HepG2 (cell line): ENCODE data around the gene RAB2B. TPM values are rescaled to one million over a fixed set of nuclear protein-coding genes. Genes with fewer than 3 reads are reported as not detected.

ENCODE experiments used
- FOXO1 ChIP-seq: sonication (generic); formaldehyde crosslinking; IDR thresholded peaks from 2 replicates; pipeline ENCODE4 v1.4.0; 2020; ENCODE audit warnings: missing genetic modification reagents
- GPN1 ChIP-seq: sonication (generic); formaldehyde crosslinking; IDR thresholded peaks from 2 replicates; pipeline ENCODE4 v1.5.1; 2020; ENCODE audit warnings: missing genetic modification reagents, borderline replicate concordance
- JUN ChIP-seq: sonication (generic); formaldehyde crosslinking; IDR thresholded peaks from 2 replicates; pipeline ENCODE4 v1.4.0; 2020; ENCODE audit warnings: mild to moderate bottlenecking, missing genetic modification reagents
- MAF1 ChIP-seq: sonication (generic); formaldehyde crosslinking; IDR thresholded peaks from 2 replicates; pipeline ENCODE4 v1.5.0; 2020; ENCODE audit warnings: missing genetic modification reagents, borderline replicate concordance
- RXRB ChIP-seq: IDR thresholded peaks from 2 replicates; pipeline ENCODE4 v1.6.1; 2016; ENCODE audit warnings: borderline replicate concordance, missing genetic modification reagents, missing compliant biosample characterization
- SIN3B ChIP-seq: fragments of 150-350 bp; IDR thresholded peaks from 2 replicates; pipeline ENCODE4 v1.6.1; 2014; ENCODE audit warnings: low read length
- SRSF4 ChIP-seq: fragments of 200-400 bp; formaldehyde crosslinking; IDR thresholded peaks from one replicate; pipeline ENCODE4 v1.6.1; 2018; ENCODE audit warnings: mild to moderate bottlenecking, low read depth, low read length, moderate library complexity; ENCODE audit not compliant: poor library complexity, severe bottlenecking
- ZFP36L1 ChIP-seq: sonication (generic); formaldehyde crosslinking; IDR thresholded peaks from 2 replicates; pipeline ENCODE4 v1.8.0; 2022; ENCODE audit warnings: mild to moderate bottlenecking, missing genetic modification reagents, moderate library complexity
- ZNF687 ChIP-seq: sonication (generic); formaldehyde crosslinking; IDR thresholded peaks from 2 replicates; pipeline ENCODE4 v1.5.1; 2020; ENCODE audit warnings: mild to moderate bottlenecking, missing genetic modification reagents, moderate library complexity
- polyA plus RNA-seq, 8 experiments: library from polyadenylated mRNA; depleted of rRNA in 3 of 8; stranded (reverse) in 7 of 8; unstranded in 1 of 8; fragments of >200 nt; fragmentation: Illumina TruSeq in 4 of 8; extraction: Trizol in 4 of 8; gene quantifications; 2 replicates each; pipeline versions ENCODE4 v1.2.1 to v1.2.3, GENCODE V29; 2011 to 2016; ENCODE audit warnings: low read depth in 4 of 8, missing spikeins in 1 of 8, mixed read lengths in 1 of 8; ENCODE audit not compliant: insufficient read depth in 1 of 8
- total RNA-seq, 5 experiments: library from RNA; depleted of rRNA; stranded (reverse); fragments of >200 nt; fragmentation: Illumina TruSeq; extraction: Trizol; gene quantifications; 2 replicates each; pipeline ENCODE4 v1.2.3, GENCODE V29; 2016; ENCODE audit warnings: low read depth in 1 of 5
- TF ChIP-seq, protein P1 (sequence below): sonication (generic); formaldehyde crosslinking; IDR thresholded peaks from 2 replicates; pipeline ENCODE4 v1.9.0; 2021; ENCODE audit warnings: missing genetic modification reagents, mild to moderate bottlenecking, borderline replicate concordance
- TF ChIP-seq, protein P2 (sequence below): sonication (generic); formaldehyde crosslinking; IDR thresholded peaks from 2 replicates; pipeline ENCODE4 v1.4.0; 2020; ENCODE audit warnings: missing genetic modification reagents, borderline replicate concordance
- TF ChIP-seq, protein P3 (sequence below): sonication (generic); formaldehyde crosslinking; IDR thresholded peaks from 2 replicates; pipeline ENCODE4 v1.5.1; 2020; ENCODE audit warnings: missing genetic modification reagents, mild to moderate bottlenecking, borderline replicate concordance
- TF ChIP-seq, protein P4 (sequence below): IDR thresholded peaks from 2 replicates; pipeline ENCODE4 v1.6.1; 2016; ENCODE audit warnings: missing compliant biosample characterization, missing genetic modification reagents, borderline replicate concordance
- TF ChIP-seq, protein P5 (sequence below): sonication (generic); formaldehyde crosslinking; IDR thresholded peaks from 2 replicates; pipeline ENCODE4 v1.5.0; 2020; ENCODE audit warnings: missing genetic modification reagents

RAB2B gene
- total and polyA plus RNA-seq, 2 of the 13 experiments (the other 11 are each of a cell fraction or from before 2014, with no cell fraction given), result 36.0 to 60.6 TPM

DNA sequence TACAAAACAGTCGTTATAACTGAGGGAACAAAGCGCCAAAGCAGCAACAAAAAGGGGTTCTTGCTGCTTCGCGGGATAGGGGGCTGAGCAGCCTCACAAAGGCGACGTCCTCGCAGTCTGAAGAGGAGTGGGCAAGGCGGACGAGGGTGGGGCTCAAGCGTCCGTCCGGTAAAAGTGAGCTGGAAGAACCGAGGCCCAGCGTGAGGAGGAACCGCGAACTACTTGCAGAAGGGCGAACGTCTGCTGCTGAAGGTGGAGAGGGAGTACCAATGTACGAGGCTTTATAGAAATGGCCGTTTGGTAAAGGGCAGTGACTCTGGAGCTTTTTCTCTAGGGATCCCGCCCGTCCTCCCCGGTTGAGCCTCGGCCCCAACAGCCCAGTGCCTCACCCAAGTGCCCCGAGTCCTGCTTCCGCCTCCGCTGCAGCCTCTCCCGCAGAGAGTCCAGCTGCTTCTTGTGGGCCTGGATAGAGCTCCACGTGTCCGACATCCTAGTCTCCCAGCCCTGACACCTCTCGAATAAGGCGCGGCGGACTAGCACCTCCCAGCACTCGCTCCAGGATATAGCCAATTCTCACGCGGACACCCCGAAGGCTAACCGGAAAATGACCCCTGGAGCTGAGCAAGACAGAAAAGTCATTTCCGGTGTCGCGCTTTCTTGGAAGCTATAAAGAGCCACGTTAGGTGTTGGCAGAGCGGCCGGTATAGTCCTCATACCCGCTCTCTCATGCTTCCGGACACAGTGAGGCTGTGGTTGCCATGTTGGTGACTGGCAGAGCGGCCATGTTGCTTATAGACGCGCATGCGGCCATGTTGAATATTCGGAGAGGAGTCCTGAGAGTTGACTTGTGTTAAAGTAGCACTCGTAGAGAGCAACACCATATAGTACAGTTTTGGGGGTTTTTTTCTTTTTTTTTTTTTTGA is 34.2 kb upstream of the RAB2B start, which contains the start of gene METTL3 (continued):
- TF ChIP-seq ZNF687 (peak; percentile 99), SRSF4 (no peak), ZFP36L1 (CRISPR knock-in tag) (peak; percentile 93), JUN (CRISPR knock-in tag) (no peak), GPN1 (CRISPR knock-in tag) (no peak), RXRB (CRISPR knock-in tag) (peak; percentile 85), FOXO1 (CRISPR knock-in tag) (peak; percentile 72), SIN3B (peak; percentile 94), MAF1 (no peak; the same call in 1 of the 2 replicates)
- TF ChIP-seq, protein P1, sequence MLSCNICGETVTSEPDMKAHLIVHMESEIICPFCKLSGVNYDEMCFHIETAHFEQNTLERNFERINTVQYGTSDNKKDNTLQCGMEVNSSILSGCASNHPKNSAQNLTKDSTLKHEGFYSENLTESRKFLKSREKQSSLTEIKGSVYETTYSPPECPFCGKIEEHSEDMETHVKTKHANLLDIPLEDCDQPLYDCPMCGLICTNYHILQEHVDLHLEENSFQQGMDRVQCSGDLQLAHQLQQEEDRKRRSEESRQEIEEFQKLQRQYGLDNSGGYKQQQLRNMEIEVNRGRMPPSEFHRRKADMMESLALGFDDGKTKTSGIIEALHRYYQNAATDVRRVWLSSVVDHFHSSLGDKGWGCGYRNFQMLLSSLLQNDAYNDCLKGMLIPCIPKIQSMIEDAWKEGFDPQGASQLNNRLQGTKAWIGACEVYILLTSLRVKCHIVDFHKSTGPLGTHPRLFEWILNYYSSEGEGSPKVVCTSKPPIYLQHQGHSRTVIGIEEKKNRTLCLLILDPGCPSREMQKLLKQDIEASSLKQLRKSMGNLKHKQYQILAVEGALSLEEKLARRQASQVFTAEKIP, result no peak
- TF ChIP-seq, protein P2, sequence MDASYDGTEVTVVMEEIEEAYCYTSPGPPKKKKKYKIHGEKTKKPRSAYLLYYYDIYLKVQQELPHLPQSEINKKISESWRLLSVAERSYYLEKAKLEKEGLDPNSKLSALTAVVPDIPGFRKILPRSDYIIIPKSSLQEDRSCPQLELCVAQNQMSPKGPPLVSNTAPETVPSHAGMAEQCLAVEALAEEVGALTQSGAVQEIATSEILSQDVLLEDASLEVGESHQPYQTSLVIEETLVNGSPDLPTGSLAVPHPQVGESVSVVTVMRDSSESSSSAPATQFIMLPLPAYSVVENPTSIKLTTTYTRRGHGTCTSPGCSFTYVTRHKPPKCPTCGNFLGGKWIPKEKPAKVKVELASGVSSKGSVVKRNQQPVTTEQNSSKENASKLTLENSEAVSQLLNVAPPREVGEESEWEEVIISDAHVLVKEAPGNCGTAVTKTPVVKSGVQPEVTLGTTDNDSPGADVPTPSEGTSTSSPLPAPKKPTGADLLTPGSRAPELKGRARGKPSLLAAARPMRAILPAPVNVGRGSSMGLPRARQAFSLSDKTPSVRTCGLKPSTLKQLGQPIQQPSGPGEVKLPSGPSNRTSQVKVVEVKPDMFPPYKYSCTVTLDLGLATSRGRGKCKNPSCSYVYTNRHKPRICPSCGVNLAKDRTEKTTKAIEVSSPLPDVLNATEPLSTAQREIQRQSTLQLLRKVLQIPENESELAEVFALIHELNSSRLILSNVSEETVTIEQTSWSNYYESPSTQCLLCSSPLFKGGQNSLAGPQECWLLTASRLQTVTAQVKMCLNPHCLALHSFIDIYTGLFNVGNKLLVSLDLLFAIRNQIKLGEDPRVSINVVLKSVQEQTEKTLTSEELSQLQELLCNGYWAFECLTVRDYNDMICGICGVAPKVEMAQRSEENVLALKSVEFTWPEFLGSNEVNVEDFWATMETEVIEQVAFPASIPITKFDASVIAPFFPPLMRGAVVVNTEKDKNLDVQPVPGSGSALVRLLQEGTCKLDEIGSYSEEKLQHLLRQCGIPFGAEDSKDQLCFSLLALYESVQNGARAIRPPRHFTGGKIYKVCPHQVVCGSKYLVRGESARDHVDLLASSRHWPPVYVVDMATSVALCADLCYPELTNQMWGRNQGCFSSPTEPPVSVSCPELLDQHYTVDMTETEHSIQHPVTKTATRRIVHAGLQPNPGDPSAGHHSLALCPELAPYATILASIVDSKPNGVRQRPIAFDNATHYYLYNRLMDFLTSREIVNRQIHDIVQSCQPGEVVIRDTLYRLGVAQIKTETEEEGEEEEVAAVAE (CRISPR knock-in tag), result peak; percentile 94
- TF ChIP-seq, protein P3, sequence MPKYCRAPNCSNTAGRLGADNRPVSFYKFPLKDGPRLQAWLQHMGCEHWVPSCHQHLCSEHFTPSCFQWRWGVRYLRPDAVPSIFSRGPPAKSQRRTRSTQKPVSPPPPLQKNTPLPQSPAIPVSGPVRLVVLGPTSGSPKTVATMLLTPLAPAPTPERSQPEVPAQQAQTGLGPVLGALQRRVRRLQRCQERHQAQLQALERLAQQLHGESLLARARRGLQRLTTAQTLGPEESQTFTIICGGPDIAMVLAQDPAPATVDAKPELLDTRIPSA, result no peak
- TF ChIP-seq, protein P4, sequence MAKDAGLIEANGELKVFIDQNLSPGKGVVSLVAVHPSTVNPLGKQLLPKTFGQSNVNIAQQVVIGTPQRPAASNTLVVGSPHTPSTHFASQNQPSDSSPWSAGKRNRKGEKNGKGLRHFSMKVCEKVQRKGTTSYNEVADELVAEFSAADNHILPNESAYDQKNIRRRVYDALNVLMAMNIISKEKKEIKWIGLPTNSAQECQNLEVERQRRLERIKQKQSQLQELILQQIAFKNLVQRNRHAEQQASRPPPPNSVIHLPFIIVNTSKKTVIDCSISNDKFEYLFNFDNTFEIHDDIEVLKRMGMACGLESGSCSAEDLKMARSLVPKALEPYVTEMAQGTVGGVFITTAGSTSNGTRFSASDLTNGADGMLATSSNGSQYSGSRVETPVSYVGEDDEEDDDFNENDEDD (CRISPR knock-in tag), result peak; percentile 97
- TF ChIP-seq, protein P5, sequence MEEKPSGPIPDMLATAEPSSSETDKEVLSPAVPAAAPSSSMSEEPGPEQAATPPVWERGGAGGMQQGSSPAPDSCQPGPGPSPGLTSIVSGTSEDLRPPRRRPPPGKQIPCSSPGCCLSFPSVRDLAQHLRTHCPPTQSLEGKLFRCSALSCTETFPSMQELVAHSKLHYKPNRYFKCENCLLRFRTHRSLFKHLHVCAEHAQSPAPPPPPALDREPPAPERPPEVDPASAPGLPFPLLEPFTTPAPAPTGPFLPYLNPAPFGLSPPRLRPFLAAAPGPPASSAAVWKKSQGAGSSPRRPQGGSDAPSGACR (CRISPR knock-in tag), result peak; percentile 64; the same call in 1 of the 2 replicates
